ENCODE results near the gene TMEM214.
A peak's percentile ranks its signal among the peaks of the same experiment; 100 is the strongest.

TMEM214 gene

GRCh38 chr2:27021253-27022049 lies 11.3 kb upstream of the TMEM214 start:
- peaks cover 28% of the 10 kb centered on the region for H4K20me1 ChIP-seq
- no peak overlapping the region for H3K27ac ChIP-seq
- peaks cover 46% of the 10 kb centered on the region for H3K36me3 ChIP-seq
- no peaks in the 10 kb centered on the region for H3K9me3 ChIP-seq
- H3K4me3 ChIP-seq: no peak overlapping the region
- no peak for TF ChIP-seq Cebpa-rat (IDR thresholded peaks at IDR 0.05)
- H3K27me3 ChIP-seq: no peaks in the 10 kb centered on the region
- no peaks in the 10 kb centered on the region for H3K4me1 ChIP-seq
- H3K4me2 ChIP-seq: no peak overlapping the region
- no peak overlapping the region for H3K9ac ChIP-seq

GRCh38 chr2:27023740-27024139 lies 9.0 kb upstream of the TMEM214 start:
- Histone ChIP-seq H3K9ac (no peak overlapping the region), H3K4me1 (no peaks in the 10 kb centered on the region), H3K4me3 (no peak overlapping the region), H3K36me3 (peaks cover 63% of the 10 kb centered on the region), H3K27ac (no peak overlapping the region), H3K4me2 (no peak overlapping the region), H3K27me3 (no peaks in the 10 kb centered on the region), H4K20me1 (peaks cover 34% of the 10 kb centered on the region), H3K9me3 (no peaks in the 10 kb centered on the region)
- no peak for TF ChIP-seq Cebpa-rat (IDR thresholded peaks at IDR 0.05)

- Histone ChIP-seq H3K36me3 (peaks cover 63% of the 10 kb centered on the region), H3K4me1 (no peaks in the 10 kb centered on the region), H3K4me2 (no peak overlapping the region), H3K27me3 (no peaks in the 10 kb centered on the region), H3K9me3 (no peaks in the 10 kb centered on the region), H3K27ac (no peak overlapping the region), H4K20me1 (peaks cover 35% of the 10 kb centered on the region), H3K9ac (no peak overlapping the region), H3K4me3 (no peak overlapping the region)
- TF ChIP-seq Cebpa-rat (IDR thresholded peaks at IDR 0.05): no peak
Observed at GRCh38 chr2:27024188-27024587, 8.6 kb upstream of the TMEM214 start.

- peaks cover 35% of the 10 kb centered on the region for H4K20me1 ChIP-seq
- no peak overlapping the region for H3K9ac ChIP-seq
- no peak for TF ChIP-seq Cebpa-rat (IDR thresholded peaks at IDR 0.05)
- H3K27me3 ChIP-seq: no peaks in the 10 kb centered on the region
- no peaks in the 10 kb centered on the region for H3K4me1 ChIP-seq
- H3K9me3 ChIP-seq: no peaks in the 10 kb centered on the region
- no peak overlapping the region for H3K4me2 ChIP-seq
- no peak overlapping the region for H3K4me3 ChIP-seq
- H3K27ac ChIP-seq: no peak overlapping the region
- peaks cover 63% of the 10 kb centered on the region for H3K36me3 ChIP-seq
Observed at GRCh38 chr2:27024812-27025211, 8.0 kb upstream of the TMEM214 start.

GRCh38 chr2:27025281-27025800 lies 7.4 kb upstream of the TMEM214 start:
- H4K20me1 ChIP-seq: peaks cover 33% of the 10 kb centered on the region
- no peaks in the 10 kb centered on the region for H3K9me3 ChIP-seq
- H3K27ac ChIP-seq: no peak overlapping the region
- peaks cover 64% of the 10 kb centered on the region for H3K36me3 ChIP-seq
- no peak overlapping the region for H3K4me3 ChIP-seq
- no peak overlapping the region for H3K4me2 ChIP-seq
- no peak overlapping the region for H3K9ac ChIP-seq
- no peaks in the 10 kb centered on the region for H3K27me3 ChIP-seq
- no peak for TF ChIP-seq Cebpa-rat (IDR thresholded peaks at IDR 0.05)
- H3K4me1 ChIP-seq: no peaks in the 10 kb centered on the region

- TF ChIP-seq Cebpa-rat (IDR thresholded peaks at IDR 0.05): no peak
- no peak overlapping the region for H3K9ac ChIP-seq
- peaks cover 29% of the 10 kb centered on the region; the same call in 1 of the 2 replicates for H4K20me1 ChIP-seq
- no peaks in the 10 kb centered on the region for H3K9me3 ChIP-seq
- no peak overlapping the region for H3K4me2 ChIP-seq
- H3K27ac ChIP-seq: no peak overlapping the region
- H3K4me1 ChIP-seq: no peaks in the 10 kb centered on the region
- peaks cover 72% of the 10 kb centered on the region for H3K36me3 ChIP-seq
- no peak overlapping the region for H3K4me3 ChIP-seq
- H3K27me3 ChIP-seq: no peaks in the 10 kb centered on the region
Observed at GRCh38 chr2:27025861-27026851, 6.6 kb upstream of the TMEM214 start.

- Histone ChIP-seq H3K4me2 (no peak overlapping the region), H3K36me3 (peaks cover 66% of the 10 kb centered on the region), H4K20me1 (peaks cover 29% of the 10 kb centered on the region; the same call in 1 of the 2 replicates), H3K9me3 (no peaks in the 10 kb centered on the region), H3K9ac (no peak overlapping the region), H3K27me3 (no peaks in the 10 kb centered on the region), H3K27ac (no peak overlapping the region), H3K4me3 (no peak overlapping the region), H3K4me1 (peaks cover 8% of the 10 kb centered on the region)
- no peak for TF ChIP-seq Cebpa-rat (IDR thresholded peaks at IDR 0.05)
Observed at GRCh38 chr2:27027211-27027651, 5.5 kb upstream of the TMEM214 start.

GRCh38 chr2:27029051-27029450 lies 3.7 kb upstream of the TMEM214 start:
- Histone ChIP-seq H3K9me3 (no peaks in the 10 kb centered on the region), H3K27ac (no peak overlapping the region), H4K20me1 (peaks cover 21% of the 10 kb centered on the region; the same call in 1 of the 2 replicates), H3K36me3 (peaks cover 49% of the 10 kb centered on the region), H3K4me2 (no peak overlapping the region), H3K4me3 (no peak overlapping the region), H3K4me1 (peaks cover 16% of the 10 kb centered on the region), H3K9ac (no peak overlapping the region), H3K27me3 (no peaks in the 10 kb centered on the region)
- no peak for TF ChIP-seq Cebpa-rat (IDR thresholded peaks at IDR 0.05)

GRCh38 chr2:27033253-27033852 lies 588 bp downstream of the TMEM214 start:
- Histone ChIP-seq H3K27ac (peak overlapping the region; percentile 87), H3K36me3 (peaks cover 49% of the 10 kb centered on the region), H3K4me3 (peak overlapping the region; percentile 88)

More at GRCh38 chr2:27033253-27033852, 588 bp downstream of the TMEM214 start:
- peak overlapping the region; percentile 90 for H3K9ac ChIP-seq
- no peaks in the 10 kb centered on the region for H3K27me3 ChIP-seq
- peaks cover 13% of the 10 kb centered on the region; the same call in 1 of the 2 replicates for H4K20me1 ChIP-seq
- TF ChIP-seq Cebpa-rat (IDR thresholded peaks at IDR 0.05): no peak
- H3K9me3 ChIP-seq: no peaks in the 10 kb centered on the region
- H3K4me2 ChIP-seq: peak overlapping the region; percentile 95
- peaks cover 36% of the 10 kb centered on the region for H3K4me1 ChIP-seq
